22Rv1 (cell line): ENCODE results near the gene MARF1.
"Not testable (repeated sequence)": the region's sequence is repeated elsewhere in the genome, so short reads cannot be mapped to it uniquely, and the experiment has no call there.

Source experiments
- H3K27ac ChIP-seq: fragments of 450-650 bp; 2 replicates; pipeline ENCODE4 v1.5.1; 2017
- ZFX ChIP-seq: fragments of 450-650 bp; IDR thresholded peaks from 2 replicates; pipeline ENCODE4 v1.6.1; 2017; ENCODE audit warnings: antibody characterized with exemption, borderline replicate concordance
- TF ChIP-seq, protein P1 (sequence below): fragments of 450-650 bp; IDR thresholded peaks from 2 replicates; pipeline ENCODE4 v1.5.1; 2017; ENCODE audit warnings: mild to moderate bottlenecking

MARF1 gene

DNA sequence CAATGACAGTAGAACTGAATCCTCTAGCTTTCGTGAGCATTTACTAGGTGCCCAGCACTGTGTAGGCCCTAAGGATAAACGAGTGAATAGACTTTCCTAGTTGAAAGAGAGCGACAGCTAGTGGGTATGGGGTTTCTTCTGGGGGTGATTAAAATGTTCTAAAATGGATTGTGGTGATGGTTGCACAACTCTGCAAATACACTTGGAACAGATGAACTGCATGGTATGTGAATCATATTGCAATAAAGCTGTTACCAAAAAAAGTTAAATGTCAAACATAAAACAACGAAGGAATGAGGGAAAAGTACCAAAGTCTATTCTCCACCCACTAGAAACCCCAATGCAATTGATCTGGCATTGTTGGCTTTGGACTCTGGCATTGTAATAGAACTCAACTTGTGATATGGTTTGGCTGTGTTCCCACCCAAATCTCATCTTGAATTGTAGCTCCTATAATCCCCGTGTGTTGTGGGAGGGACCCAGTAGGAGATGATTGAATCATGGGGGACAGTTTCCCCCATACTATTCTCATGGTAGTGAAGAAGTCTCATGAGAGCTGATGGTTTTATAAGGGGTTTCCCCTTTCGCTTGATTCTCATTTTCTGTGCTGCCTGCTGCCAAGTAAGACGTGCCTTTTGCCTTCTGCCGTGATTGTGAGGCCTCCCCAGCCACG, 70.5 kb downstream of the MARF1 start:
- H3K27ac ChIP-seq = no peak overlapping the region
- TF ChIP-seq, protein P1, sequence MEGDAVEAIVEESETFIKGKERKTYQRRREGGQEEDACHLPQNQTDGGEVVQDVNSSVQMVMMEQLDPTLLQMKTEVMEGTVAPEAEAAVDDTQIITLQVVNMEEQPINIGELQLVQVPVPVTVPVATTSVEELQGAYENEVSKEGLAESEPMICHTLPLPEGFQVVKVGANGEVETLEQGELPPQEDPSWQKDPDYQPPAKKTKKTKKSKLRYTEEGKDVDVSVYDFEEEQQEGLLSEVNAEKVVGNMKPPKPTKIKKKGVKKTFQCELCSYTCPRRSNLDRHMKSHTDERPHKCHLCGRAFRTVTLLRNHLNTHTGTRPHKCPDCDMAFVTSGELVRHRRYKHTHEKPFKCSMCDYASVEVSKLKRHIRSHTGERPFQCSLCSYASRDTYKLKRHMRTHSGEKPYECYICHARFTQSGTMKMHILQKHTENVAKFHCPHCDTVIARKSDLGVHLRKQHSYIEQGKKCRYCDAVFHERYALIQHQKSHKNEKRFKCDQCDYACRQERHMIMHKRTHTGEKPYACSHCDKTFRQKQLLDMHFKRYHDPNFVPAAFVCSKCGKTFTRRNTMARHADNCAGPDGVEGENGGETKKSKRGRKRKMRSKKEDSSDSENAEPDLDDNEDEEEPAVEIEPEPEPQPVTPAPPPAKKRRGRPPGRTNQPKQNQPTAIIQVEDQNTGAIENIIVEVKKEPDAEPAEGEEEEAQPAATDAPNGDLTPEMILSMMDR = no peak
- no peak for TF ChIP-seq ZFX

DNA sequence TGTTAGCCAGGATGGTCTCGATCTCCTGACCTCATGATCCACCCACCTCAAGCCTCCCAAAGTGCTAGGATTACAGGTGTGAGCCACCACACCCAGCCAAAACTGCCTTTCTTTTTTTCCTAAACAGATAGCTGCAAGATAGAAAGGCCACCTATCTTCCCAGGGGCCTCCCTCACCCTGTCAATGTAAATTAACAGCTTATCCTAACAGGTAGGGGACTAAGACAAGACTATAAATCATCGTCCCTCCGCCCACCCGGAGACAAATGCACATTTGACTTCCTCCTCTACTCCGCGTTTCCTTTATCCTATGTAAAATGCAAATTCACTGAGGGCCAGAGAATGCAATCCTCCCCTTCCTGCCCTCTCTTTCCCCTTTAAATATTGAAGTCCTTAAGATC, 71.4 kb downstream of the MARF1 start:
- no peak for TF ChIP-seq ZFX
- TF ChIP-seq, protein P1 = no peak
- no peak overlapping the region for H3K27ac ChIP-seq

DNA sequence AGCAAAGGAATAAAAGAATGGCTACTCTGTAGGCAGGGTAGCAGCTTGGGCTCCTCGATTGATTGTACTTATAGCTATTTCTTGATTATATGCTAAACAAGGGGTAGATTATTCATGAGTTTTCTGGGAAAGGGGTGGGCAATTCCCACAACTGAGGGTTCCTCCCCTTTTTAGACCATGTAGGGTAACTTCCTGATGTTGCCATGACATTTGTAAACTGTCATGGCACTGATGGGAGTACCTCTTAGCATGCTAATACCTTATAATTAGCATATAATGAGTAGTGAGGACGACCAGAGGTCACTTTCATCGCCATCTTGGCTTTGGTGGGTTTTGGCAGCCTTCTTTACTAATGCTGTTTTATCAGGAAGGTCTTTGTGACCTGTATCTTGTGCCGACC, 72.3 kb downstream of the MARF1 start:
- H3K27ac ChIP-seq = not testable (repeated sequence)

DNA sequence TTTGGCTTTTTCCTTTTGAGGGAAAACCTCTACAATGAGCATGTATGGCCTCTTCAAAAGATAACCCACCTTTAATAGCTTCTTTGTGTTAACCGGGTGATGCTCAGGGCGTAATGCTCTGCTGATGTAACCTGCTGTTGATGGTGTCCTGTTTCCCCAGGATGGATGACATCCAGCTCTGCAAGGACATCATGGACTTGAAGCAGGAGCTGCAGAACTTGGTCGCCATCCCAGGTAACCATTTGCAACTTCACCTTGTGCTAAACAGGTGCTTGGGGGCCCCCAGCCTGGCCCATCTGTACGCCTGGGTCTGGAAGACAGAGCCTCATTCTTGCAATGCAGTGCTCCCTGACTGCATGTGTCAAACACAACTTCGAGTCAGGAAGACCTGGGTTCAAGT, 75.1 kb downstream of the MARF1 start:
- no peak overlapping the region for H3K27ac ChIP-seq
- TF ChIP-seq, protein P1 = no peak
- no peak for TF ChIP-seq ZFX

DNA sequence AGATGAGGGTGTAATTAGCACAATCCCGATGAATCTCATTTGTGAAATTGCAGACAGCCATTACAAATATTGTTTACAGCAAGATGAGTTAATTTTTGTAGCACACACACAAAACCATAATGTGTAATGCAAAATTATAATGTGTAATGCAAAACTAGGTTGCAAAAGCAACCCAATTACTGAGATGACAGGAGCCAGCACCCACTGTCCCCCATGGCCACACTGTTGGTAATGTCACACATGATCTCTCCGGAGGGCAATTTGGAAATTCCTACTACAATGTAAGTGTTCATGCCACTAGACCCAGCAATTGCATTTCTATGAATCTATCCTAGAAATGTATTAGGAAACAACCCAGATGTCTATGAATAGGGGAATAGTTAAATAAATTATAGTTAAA, 76.9 kb downstream of the MARF1 start:
- TF ChIP-seq ZFX = no peak
- TF ChIP-seq, protein P1 = no peak
- H3K27ac ChIP-seq = no peak overlapping the region

DNA sequence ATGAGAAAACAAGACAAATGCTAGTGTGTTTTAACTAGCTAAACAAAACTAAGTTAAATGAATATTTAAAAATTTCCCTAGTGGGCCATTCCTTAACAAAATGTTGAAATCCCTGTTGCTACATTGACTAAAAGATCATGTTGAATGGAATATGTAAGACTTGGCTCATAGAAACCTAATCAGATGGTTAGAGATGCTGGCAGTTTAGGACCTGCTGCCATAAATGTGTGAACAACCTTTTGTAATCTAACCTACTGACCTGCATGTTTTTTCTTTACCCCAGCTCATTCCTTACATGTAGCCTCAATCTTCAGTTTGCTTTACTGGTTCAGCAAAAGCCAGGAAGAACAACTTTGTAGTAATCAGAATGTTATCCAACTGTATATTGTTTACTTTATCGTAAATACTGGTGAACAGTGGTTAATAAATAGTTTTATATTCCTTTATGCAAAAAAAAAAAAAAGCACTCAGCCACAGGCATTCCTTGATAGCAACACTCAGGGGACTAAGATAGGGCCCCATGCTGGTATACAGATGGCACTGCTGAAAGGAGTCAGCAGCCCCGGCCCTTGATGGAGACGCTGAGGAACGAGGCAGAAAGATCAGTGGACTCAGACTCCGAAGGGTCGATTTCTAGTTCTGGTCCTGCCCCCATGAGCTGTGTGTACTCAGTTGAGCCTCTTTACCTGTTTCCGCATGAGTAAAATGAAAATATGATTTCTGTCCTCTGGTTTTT, 78.2 kb downstream of the MARF1 start:
- TF ChIP-seq ZFX = no peak
- TF ChIP-seq, protein P1 = no peak
- H3K27ac ChIP-seq = no peak overlapping the region

DNA sequence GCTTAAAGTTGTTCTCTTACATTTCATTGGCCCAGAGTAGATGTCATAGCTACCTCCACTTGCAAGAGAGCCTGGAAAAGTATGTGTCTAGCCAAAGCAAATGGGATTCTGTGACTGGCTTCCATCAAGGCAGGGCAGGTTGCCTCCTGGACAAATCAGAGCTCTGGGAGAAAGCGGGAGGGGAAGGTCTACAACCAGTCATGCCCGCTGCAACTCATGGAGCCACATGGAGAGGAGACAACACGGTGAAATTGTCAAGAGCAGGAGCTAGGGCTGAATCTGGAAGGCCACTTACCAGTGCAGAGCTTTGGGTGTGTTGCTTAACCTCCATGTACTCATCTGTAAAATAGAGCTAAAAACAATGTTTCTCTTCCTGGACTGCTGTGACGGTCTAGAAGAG, 83.8 kb downstream of the MARF1 start:
- TF ChIP-seq, protein P1 = no peak
- no peak for TF ChIP-seq ZFX

More for the DNA sequence above, 83.8 kb downstream of the MARF1 start:
- no peak overlapping the region for H3K27ac ChIP-seq
